Subcutaneous adipose tissue (tissue), 4 donors: Measurements from ENCODE around the gene ENDOU. TPM values are rescaled to one million over a fixed set of nuclear protein-coding genes. Genes with fewer than 3 reads are reported as not detected.

Source experiments
- CTCF ChIP-seq: fragments of 450-650 bp; IDR thresholded peaks from one replicate; pipeline ENCODE4 v1.5.1; 2016; ENCODE audit warnings: low read depth, mild to moderate bottlenecking, control low read depth, antibody characterized with exemption, moderate library complexity
- total RNA-seq, 4 donors: library from RNA; depleted of rRNA; stranded (reverse); fragments of >200 nt; gene quantifications; one replicate each; pipeline ENCODE4 v1.1.0, GENCODE V29; 2016

Gene ENDOU
- total RNA-seq, 4 donors from 2014 or later: 0.33 to 3.2 TPM; not detected in 2

DNA sequence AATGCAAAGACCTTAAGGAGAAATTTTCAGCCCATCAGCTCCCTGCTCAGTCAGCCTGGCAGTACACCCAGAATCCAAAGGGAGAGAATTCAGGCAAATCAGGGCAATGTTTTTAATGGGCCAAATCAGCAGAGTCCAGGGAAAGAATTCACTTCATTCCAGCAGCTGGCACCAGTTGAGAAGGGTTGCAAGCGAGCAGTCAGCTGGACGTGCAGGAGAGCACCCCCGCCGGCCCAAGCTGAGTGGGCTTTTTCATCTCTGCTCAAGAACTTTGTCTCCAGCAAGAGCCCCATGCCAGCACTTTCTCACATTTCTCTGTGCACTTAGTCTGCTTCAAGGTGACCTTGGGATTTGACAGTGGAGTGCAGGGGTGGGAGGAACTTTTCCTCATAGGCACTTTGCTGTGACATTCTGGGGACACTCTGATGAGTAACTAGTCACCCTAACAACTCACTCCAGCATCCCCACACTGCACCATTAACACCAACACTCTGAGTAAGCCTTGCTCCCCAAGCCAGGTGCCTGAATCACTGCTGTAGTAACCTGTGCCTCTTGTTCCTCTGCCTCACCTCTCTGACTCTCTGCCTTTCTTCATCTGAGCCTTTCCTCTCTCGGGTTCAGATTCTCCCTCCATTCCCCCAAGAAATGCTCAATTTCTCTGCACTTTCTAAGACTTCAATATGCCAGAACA is 2.2 kb downstream of the ENDOU start:
- no peak for TF ChIP-seq CTCF

- TF ChIP-seq CTCF: no peak
Measured at GRCh38 chr12:47722136-47722834, 3.0 kb downstream of the ENDOU start.

- no peak for TF ChIP-seq CTCF
Measured at GRCh38 chr12:47721431-47721973, 3.8 kb downstream of the ENDOU start.

GRCh38 chr12:47718531-47718930 is 6.8 kb downstream of the ENDOU start:
- no peak for TF ChIP-seq CTCF

GRCh38 chr12:47717443-47718193 is 7.7 kb downstream of the ENDOU start:
- TF ChIP-seq CTCF: no peak

DNA sequence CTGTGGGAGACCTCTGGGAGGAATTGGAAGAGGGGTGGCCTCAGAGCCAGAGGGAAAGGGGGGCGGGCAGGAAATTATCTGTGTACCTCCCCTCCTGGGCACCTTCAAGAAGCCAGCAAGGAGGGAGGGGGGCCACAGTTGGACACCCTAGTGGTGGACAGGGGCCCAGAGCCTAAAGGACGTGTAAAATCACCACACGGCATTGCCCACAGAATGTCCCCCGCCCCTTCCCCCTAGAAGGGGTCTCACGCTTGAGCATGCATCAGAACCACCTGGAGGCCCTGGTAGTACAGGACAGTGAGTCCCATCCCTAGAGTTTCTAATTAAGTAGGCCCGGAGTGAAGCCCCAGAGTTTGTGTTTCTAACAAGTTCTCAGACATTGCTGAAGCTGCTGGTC is 8.2 kb downstream of the ENDOU start:
- no peak for TF ChIP-seq CTCF
